GM12878 (cell line): ENCODE measurements around the gene C1QTNF3. TPM values are rescaled to one million over a fixed set of nuclear protein-coding genes. Genes with fewer than 3 reads are reported as not detected.

Experiments
- ATAC-seq: fragments of 200-7000 bp; cut with Tn5 transposase; 3 replicates; pipeline ENCODE4 v1.9.1; 2020; ENCODE audit warnings: mild to moderate bottlenecking, moderate library complexity
- BruUV-seq: library from RNA; stranded (reverse); fragments of 400-500 nt; replicated peaks from 2 replicates; lab custom pipeline; 2021; lab: Mats Ljungman, UMichigan
- CTCF ChIA-PET: fragments of 300-600 bp; sonication (Branson Sonifier 250); formaldehyde crosslinking; extraction: SDS; loops from one replicate; lab custom pipeline; 2021; ENCODE audit warnings: inconsistent platforms; lab: Yijun Ruan, JAX
- POLR2A ChIA-PET: fragments of 350-600 bp; formaldehyde crosslinking; extraction: SDS; loops from one replicate; lab custom pipeline; 2021; ENCODE audit warnings: inconsistent platforms; lab: Charles Lee
- RAD21 ChIA-PET: fragments of 300-600 bp; sonication (Branson Sonifier 250); formaldehyde crosslinking; loops from one replicate; lab custom pipeline; 2023; ENCODE audit warnings: antibody characterized with exemption; ENCODE audit not compliant: unreplicated experiment; lab: Charles Lee
- SMC1A ChIA-PET: fragments of 300-600 bp; sonication (Branson Sonifier 250); formaldehyde crosslinking; loops from one replicate; lab custom pipeline; 2023; ENCODE audit not compliant: unreplicated experiment, uncharacterized antibody; lab: Charles Lee
- DNase-seq: peaks from one replicate; pipeline ENCODE4 v3.0.0-alpha.2; 2011; ENCODE audit warnings: low read depth, low spot score
- FAIRE-seq: peaks from 3 replicates; lab custom pipeline; 2011; peaks lifted over from hg19 to GRCh38; lab: Jason Lieb, UNC
- H2AFZ ChIP-seq: 2 replicates; pipeline ENCODE4 v1.6.0; 2011; ENCODE audit warnings: low read depth, low read length, control low read depth; ENCODE audit not compliant: control insufficient read depth
- H3K27ac ChIP-seq: 2 replicates; pipeline ENCODE4 v1.5.1; 2011; ENCODE audit warnings: control low read depth; ENCODE audit not compliant: control insufficient read depth, insufficient read depth
- H3K27me3 ChIP-seq, 2 experiments: replicated peaks in 1 of 2; 2 replicates each; pipeline versions ENCODE4 v1.6.0 to v1.6.1; 2011; ENCODE audit warnings: low read length in 1 of 2; ENCODE audit not compliant: control insufficient read depth in 2 of 2, insufficient read depth in 2 of 2
- H3K36me3 ChIP-seq, 2 experiments: 2 replicates each; pipeline ENCODE4 v1.5.1; 2011; ENCODE audit warnings: low read length in 1 of 2; ENCODE audit not compliant: control insufficient read depth in 2 of 2, insufficient read depth in 2 of 2
- H3K4me1 ChIP-seq: 2 replicates; pipeline ENCODE4 v1.6.1; 2011; ENCODE audit warnings: mild to moderate bottlenecking, low read length, moderate library complexity, mixed read lengths; ENCODE audit not compliant: control insufficient read depth, insufficient read depth
- H3K4me2 ChIP-seq: 2 replicates; pipeline ENCODE4 v1.6.0; 2011; ENCODE audit warnings: control low read depth; ENCODE audit not compliant: control insufficient read depth, insufficient read depth
- H3K4me3 ChIP-seq: fragments of 200-600 bp; sonication (generic); 2 replicates; pipeline ENCODE4 v1.5.1; 2016
- H3K79me2 ChIP-seq: 2 replicates; pipeline ENCODE4 v1.6.0; 2011; ENCODE audit warnings: low read length; ENCODE audit not compliant: control insufficient read depth, insufficient read depth
- H3K9ac ChIP-seq: 2 replicates; pipeline ENCODE4 v1.8.0; 2011; ENCODE audit warnings: low read length, control low read depth, mixed read lengths; ENCODE audit not compliant: control insufficient read depth, insufficient read depth
- H3K9me3 ChIP-seq: replicated peaks from 3 replicates; pipeline ENCODE4 v1.5.1; 2011; ENCODE audit warnings: mild to moderate bottlenecking, low read length; ENCODE audit not compliant: control insufficient read depth, insufficient read depth
- H4K20me1 ChIP-seq: 2 replicates; pipeline ENCODE4 v1.6.0; 2011; ENCODE audit not compliant: control insufficient read depth, insufficient read depth
- IKZF2 ChIP-seq, 2 experiments: fragments of 450-650 bp; IDR thresholded peaks; 2 replicates each; pipeline ENCODE4 v1.6.1; 2017; ENCODE audit warnings: mild to moderate bottlenecking in 2 of 2, moderate library complexity in 2 of 2
- IRF5 ChIP-seq: fragments of 450-650 bp; IDR thresholded peaks from 2 replicates; pipeline ENCODE4 v1.6.1; 2017; ENCODE audit warnings: borderline replicate concordance
- MTA2 ChIP-seq: fragments of 450-650 bp; IDR thresholded peaks from 2 replicates; pipeline ENCODE4 v1.6.1; 2016; ENCODE audit warnings: low read depth, mild to moderate bottlenecking, moderate library complexity
- NFIC ChIP-seq: IDR thresholded peaks from 2 replicates; pipeline ENCODE4 v1.6.1; 2012; ENCODE audit warnings: low read depth, mild to moderate bottlenecking, inconsistent platforms, low read length, moderate library complexity
- NRF1 ChIP-seq: conservative IDR thresholded peaks from 2 replicates; pipeline ENCODE4 v1.6.1; 2011; ENCODE audit warnings: mild to moderate bottlenecking, low read depth, low read length, improper control_type of control experiment
- TCF12 ChIP-seq: IDR thresholded peaks from 2 replicates; pipeline ENCODE4 v1.6.1; 2011; ENCODE audit warnings: low read depth, mild to moderate bottlenecking, low read length
- ZNF384 ChIP-seq: IDR thresholded peaks from 2 replicates; pipeline ENCODE4 v1.6.1; 2012; ENCODE audit warnings: low read depth, mild to moderate bottlenecking, low read length, improper control_type of control experiment, borderline replicate concordance
- WGBS: methylation state at CpG from one replicate; pipeline ENCODE4 v1.1.6; 2016; ENCODE audit warnings: low lambda C conversion rate; ENCODE audit not compliant: insufficient replicate concordance, insufficient coverage; ENCODE audit errors: missing lambda C conversion rate; 5-methylcytosine and 5-hydroxymethylcytosine counted together
- in situ Hi-C: fragments of 300-500 bp; cut with MboI; formaldehyde crosslinking; loops from 9 replicates; pipeline ENCODE4 v1.14.3; 2018; ENCODE audit warnings: mixed read lengths
- intact Hi-C: fragments of 100-400 bp; cut with micrococcal nuclease; formaldehyde crosslinking; loops from one replicate; pipeline ENCODE4 v1.14.2; 2022; ENCODE audit not compliant: unreplicated experiment
- polyA plus RNA-seq, 11 experiments: library from polyadenylated mRNA; depleted of rRNA in 4 of 11; unstranded in 6 of 11; stranded (reverse) in 5 of 11; fragments of >200 nt; fragmentation: Nextera tagmentation in 4 of 11; fragmentation: Illumina TruSeq in 1 of 11; extraction: Ambion mirVana in 4 of 11; extraction: Trizol in 1 of 11; gene quantifications; 1 replicate in 1 of 11; 2 replicates in 10 of 11; pipeline versions ENCODE4 v1.2.1 to v1.2.3, GENCODE V29; 2011 to 2016; ENCODE audit warnings: inconsistent platforms in 2 of 11, missing spikeins in 2 of 11, low read depth in 1 of 11
- total RNA-seq, 4 experiments: library from RNA; depleted of rRNA in 3 of 4; stranded (reverse); fragments of >200 nt in 3 of 4; fragmentation: Illumina TruSeq in 1 of 4; extraction: Trizol in 1 of 4; gene quantifications; 2 replicates each; pipeline versions ENCODE4 v1.2.1 to v1.2.3, GENCODE V29; 2013 to 2021

C1QTNF3 gene
- total and polyA plus RNA-seq, 10 of the 15 experiments (the other 5 are each of a cell fraction or from before 2014, with no cell fraction given) = 0.39 to 6.3 (median 1.3) TPM

DNA sequence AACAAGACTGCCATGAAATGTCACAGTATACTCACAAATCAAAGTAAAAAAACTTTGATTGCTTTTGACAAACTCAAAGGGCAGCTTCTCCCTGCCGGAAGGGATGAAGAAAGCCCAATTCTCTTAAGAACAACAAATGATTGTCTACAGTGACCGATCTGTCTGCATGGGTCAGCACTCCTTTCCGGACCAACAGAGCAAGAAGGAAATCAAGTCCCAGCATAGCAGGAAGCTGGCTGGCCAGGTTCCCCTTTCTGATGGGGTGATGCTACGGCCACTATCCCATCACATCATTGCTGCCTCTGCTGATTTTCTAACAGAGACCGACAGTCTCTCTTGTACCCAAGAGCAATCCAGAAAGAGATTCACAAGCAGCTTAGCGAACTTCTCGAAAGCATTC is 692 bp downstream of the C1QTNF3 start:
- Histone ChIP-seq H3K4me3 (no peak overlapping the region), H3K9ac (no peak overlapping the region), H3K36me3 (no peaks in the 10 kb centered on the region), H3K79me2 (no peaks in the 10 kb centered on the region), H2AFZ (no peak overlapping the region), H4K20me1 (no peaks in the 10 kb centered on the region), H3K9me3 (no peaks in the 10 kb centered on the region), H3K27me3 (no peaks in the 10 kb centered on the region), H3K4me1 (peaks cover 2% of the 10 kb centered on the region; the same call in 1 of the 2 replicates), H3K27ac (no peak overlapping the region), H3K4me2 (no peak overlapping the region)
- ChIA-PET POLR2A (interaction anchor here (0.6 to 1.2 kb wide), 2 partner anchors 11 to 45 kb away, joined by 4 read pairs; no protein-coding TSS in a partner anchor), SMC1A (interaction anchor here (1.0 to 1.4 kb wide), 3 partner anchors 11 to 46 kb away, joined by 3 to 4 read pairs (median 3); no protein-coding TSS in a partner anchor), CTCF (interaction anchor here (0.6 to 1.4 kb wide), 3 partner anchors 9 to 66 kb away, joined by 3 to 4 read pairs (median 4); no protein-coding TSS in a partner anchor), RAD21 (no interaction called here)
- ATAC-seq (peak; percentile 63), DNase-seq (no peak), FAIRE-seq (no peak)
- in situ Hi-C loops (no loop called here), intact Hi-C loops (no loop called here)
- WGBS = 42% methylated on average over 7 of the region's 7 CpGs
- BruUV-seq = no TSS peak
- TF ChIP-seq ZNF384 = no peak
- no peak for TF ChIP-seq IRF5

DNA sequence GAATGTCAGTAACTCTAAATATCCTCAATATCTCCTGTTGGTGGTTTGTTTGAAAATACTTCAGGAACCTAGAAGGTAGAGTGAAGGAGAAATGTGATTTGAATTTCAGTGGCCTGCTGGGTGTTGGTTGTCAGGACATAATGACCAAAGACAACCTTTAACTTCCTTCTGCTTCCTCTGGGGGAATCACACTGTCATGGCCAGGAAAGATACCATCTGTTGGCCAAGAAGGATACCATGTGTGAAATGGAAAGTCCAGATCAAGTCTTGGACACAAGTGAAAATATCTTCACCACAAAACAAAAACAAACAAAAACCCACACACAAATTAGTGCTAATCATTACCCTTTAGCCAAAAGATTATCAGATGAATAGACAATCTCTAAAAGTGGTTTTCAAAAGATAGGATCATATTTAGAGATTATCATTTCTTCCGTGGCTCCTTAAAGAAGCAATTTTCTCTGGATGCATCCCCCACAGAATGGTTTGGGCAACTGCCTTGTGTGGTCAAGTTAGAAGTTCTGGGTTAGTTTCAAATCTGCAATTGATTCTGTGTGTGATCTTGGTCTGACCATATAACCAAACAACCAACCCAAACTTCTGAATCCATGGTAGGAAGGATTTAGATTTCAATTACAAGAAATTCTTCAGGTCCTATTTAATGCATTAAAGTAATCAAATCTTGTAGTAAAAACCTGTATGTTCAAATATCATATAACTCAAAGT is 1.6 kb downstream of the C1QTNF3 start:
- peak; percentile 35 for FAIRE-seq
- peaks cover 2% of the 10 kb centered on the region; the same call in 1 of the 2 replicates for H3K4me1 ChIP-seq
- ChIA-PET SMC1A (interaction anchor here (1.4 to 1.5 kb wide), 2 partner anchors 29 to 45 kb away, joined by 3 to 4 read pairs; no protein-coding TSS in a partner anchor), POLR2A (no interaction called here), RAD21 (no interaction called here), CTCF (interaction anchor here (0.6 to 1.3 kb wide), 2 partner anchors 33 to 65 kb away, joined by 3 to 4 read pairs; no protein-coding TSS in a partner anchor)
- no peak for DNase-seq
- intact Hi-C loops (no loop called here), in situ Hi-C loops (no loop called here)
- H3K36me3 ChIP-seq = no peaks in the 10 kb centered on the region
- no peaks in the 10 kb centered on the region for H3K27me3 ChIP-seq
- H3K79me2 ChIP-seq = no peaks in the 10 kb centered on the region
- no peak overlapping the region for H3K9ac ChIP-seq
- no peak overlapping the region for H3K4me3 ChIP-seq
- WGBS = 100% methylated on average over 1 of the region's 1 CpG
- no peaks in the 10 kb centered on the region for H3K9me3 ChIP-seq
- no TSS peak for BruUV-seq
- no peak overlapping the region for H2AFZ ChIP-seq
- peak; percentile 85 for ATAC-seq
- TF ChIP-seq IKZF2 (IDR thresholded peaks at IDR 0.05) (peak in 1 of 2 experiments; percentile 18; a peak in 2 of 4 replicates), NRF1 (no peak), MTA2 (peak; percentile 21; the same call in 1 of the 2 replicates), NFIC (no peak), TCF12 (peak; percentile 42; the same call in 1 of the 2 replicates)
- H3K4me2 ChIP-seq = no peak overlapping the region
- no peaks in the 10 kb centered on the region for H4K20me1 ChIP-seq
- no peak overlapping the region for H3K27ac ChIP-seq
